Kidney epithelial cell (primary cell): Measurements from ENCODE around the gene SNX32. TPM values are rescaled to one million over a fixed set of nuclear protein-coding genes. Genes with fewer than 3 reads are reported as not detected.

Experiments used
- DNase-seq: peaks from one replicate; pipeline ENCODE4 v3.0.0-alpha.2; 2010; ENCODE audit warnings: low read depth
- H3K27me3 ChIP-seq: 2 replicates; pipeline ENCODE4 v1.6.0; 2011; ENCODE audit warnings: low read length; ENCODE audit not compliant: control insufficient read depth, insufficient read depth
- H3K36me3 ChIP-seq: 2 replicates; pipeline ENCODE4 v1.5.1; 2011; ENCODE audit warnings: low read length; ENCODE audit not compliant: control insufficient read depth, insufficient read depth
- H3K4me3 ChIP-seq: 2 replicates; pipeline ENCODE4 v1.5.1; 2011; ENCODE audit warnings: low read depth, mild to moderate bottlenecking, control low read depth, low read length
- CTCF ChIP-seq: IDR thresholded peaks from 2 replicates; pipeline ENCODE4 v1.5.1; 2011; ENCODE audit warnings: mild to moderate bottlenecking, moderate library complexity, low read length, control low read depth, inconsistent platforms; ENCODE audit not compliant: insufficient read depth, poor library complexity, severe bottlenecking
- total RNA-seq: library from RNA; depleted of rRNA; stranded (reverse); fragments of >200 nt; gene quantifications from 2 replicates; pipeline ENCODE4 v1.2.3, GENCODE V29; 2015

The SNX32 gene
- total RNA-seq, 1 donor from 2014 or later: 1.9 TPM

DNA sequence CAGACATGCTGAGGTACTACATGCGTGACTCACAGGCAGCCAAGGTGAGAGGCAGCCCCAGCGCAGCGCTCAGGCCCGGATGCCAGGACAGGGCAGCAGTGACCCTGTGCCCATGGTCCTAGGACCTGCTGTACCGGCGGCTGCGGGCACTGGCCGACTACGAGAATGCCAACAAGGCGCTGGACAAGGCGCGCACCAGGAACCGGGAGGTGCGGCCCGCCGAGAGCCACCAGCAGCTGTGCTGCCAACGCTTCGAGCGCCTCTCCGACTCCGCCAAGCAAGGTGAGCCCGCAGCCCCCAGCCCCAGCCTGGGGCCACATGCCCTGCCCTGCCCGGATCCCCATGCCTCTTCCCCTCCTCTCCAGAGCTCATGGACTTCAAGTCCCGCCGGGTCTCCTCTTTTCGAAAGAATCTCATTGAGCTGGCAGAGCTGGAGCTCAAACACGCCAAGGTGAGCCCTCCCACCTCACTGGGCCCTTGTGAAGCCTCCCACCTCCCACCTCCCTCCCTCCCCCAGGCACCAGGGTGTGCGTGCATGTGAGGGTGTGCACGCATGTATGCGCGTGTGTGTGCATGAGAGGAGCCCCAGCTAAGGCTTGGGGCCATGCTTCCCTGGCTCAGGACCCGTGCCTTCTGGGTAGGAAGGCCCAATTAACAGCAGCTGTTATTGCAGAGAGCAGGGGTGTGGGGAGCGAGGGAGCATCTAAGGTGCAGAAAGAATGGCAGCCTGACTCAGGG is 18.9 kb downstream of the SNX32 start:
- Histone ChIP-seq H3K4me3 (no peak overlapping the region), H3K36me3 (peaks cover 5% of the 10 kb centered on the region), H3K27me3 (no peaks in the 10 kb centered on the region)
- no peak for DNase-seq
- no peak for TF ChIP-seq CTCF

GRCh38 chr11:65853246-65853979 is 19.6 kb downstream of the SNX32 start:
- peaks cover 5% of the 10 kb centered on the region for H3K36me3 ChIP-seq
- no peak for DNase-seq
- H3K27me3 ChIP-seq: no peaks in the 10 kb centered on the region
- TF ChIP-seq CTCF: no peak
- no peak overlapping the region for H3K4me3 ChIP-seq

GRCh38 chr11:65854161-65854592 is 20.4 kb downstream of the SNX32 start:
- DNase-seq: no peak
- Histone ChIP-seq H3K36me3 (peaks cover 5% of the 10 kb centered on the region), H3K4me3 (no peak overlapping the region), H3K27me3 (no peaks in the 10 kb centered on the region)
- TF ChIP-seq CTCF: no peak

GRCh38 chr11:65854852-65855837 is 21.4 kb downstream of the SNX32 start:
- H3K36me3 ChIP-seq: peaks cover 5% of the 10 kb centered on the region
- TF ChIP-seq CTCF: no peak
- DNase-seq: no peak
- no peaks in the 10 kb centered on the region for H3K27me3 ChIP-seq
- no peak overlapping the region for H3K4me3 ChIP-seq

DNA sequence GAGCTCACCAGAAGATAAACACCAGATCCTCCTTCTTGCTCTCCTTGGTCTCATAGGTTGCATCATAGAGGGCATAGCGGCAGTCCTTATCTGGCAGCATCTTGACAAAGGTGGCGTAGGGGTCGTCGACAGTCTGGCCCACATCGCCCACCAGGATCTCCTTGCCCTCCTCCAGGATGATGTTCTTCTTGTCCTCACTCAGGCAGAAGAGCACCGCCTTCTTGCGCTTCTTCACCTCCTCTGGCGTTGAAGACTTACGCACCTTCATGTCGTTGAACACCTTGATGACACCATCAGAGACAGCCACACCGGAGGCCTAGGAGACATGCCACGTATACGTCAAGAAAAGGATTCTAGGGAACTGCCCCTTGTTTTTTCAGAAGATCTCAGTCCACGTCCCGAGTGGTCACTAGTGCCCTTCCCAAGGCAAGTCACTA is 22.2 kb downstream of the SNX32 start:
- DNase-seq: no peak
- Histone ChIP-seq H3K27me3 (no peaks in the 10 kb centered on the region), H3K36me3 (peaks cover 5% of the 10 kb centered on the region), H3K4me3 (peak overlapping the region; percentile 97)
- TF ChIP-seq CTCF: no peak
